ENCODE results near the gene NTPCR. TPM values are rescaled to one million over a fixed set of nuclear protein-coding genes. Genes with fewer than 3 reads are reported as not detected.

NTPCR gene
- total RNA-seq, 1 donor: 15.6 TPM

DNA sequence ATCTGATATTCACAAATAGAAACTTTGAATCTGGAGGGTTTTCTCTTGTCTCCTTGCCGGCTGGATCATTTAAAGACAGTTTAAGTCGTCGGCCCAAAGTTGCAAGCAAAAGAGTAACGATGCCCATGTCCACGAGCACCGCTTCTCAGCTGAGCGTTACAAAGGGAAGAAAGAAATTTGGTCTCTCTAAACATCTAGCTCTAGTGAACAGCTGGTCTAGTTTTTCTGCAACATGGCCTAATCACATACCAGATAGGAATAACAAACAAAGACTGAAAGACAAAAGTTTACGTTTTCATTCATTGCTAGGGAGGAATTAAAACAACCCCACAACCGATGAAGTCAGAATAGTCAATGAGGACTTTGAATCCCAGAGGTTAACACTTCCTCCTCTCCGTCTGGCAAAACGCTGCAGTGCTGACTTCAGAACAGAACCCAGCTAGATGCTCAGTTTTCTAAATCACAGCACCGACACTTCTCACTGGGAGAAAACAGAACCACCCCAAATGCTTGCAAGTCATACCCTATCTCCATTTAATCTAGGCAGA is 69.4 kb downstream of the NTPCR start:
- Histone ChIP-seq H3K27me3 (ENCODE audit: insufficient read depth, low read length) (no peaks in the 10 kb centered on the region), H3K4me1 (ENCODE audit: insufficient read depth, low read length) (no peaks in the 10 kb centered on the region), H3K79me2 (ENCODE audit: insufficient read depth, low read length) (no peaks in the 10 kb centered on the region), H3K4me3 (ENCODE audit: insufficient read depth, low read length) (no peak overlapping the region), H2AFZ (ENCODE audit: low read length) (no peak overlapping the region), H3K36me3 (ENCODE audit: insufficient read depth, low read length) (no peaks in the 10 kb centered on the region), H3K9me3 (ENCODE audit: low read depth, low read length) (no peaks in the 10 kb centered on the region), H3K27ac (ENCODE audit: low read depth, low read length) (no peak overlapping the region), H3K4me2 (ENCODE audit: insufficient read depth, low read length) (no peak overlapping the region), H4K20me1 (ENCODE audit: insufficient read depth, low read length) (no peaks in the 10 kb centered on the region)
- TF ChIP-seq, protein P1, sequence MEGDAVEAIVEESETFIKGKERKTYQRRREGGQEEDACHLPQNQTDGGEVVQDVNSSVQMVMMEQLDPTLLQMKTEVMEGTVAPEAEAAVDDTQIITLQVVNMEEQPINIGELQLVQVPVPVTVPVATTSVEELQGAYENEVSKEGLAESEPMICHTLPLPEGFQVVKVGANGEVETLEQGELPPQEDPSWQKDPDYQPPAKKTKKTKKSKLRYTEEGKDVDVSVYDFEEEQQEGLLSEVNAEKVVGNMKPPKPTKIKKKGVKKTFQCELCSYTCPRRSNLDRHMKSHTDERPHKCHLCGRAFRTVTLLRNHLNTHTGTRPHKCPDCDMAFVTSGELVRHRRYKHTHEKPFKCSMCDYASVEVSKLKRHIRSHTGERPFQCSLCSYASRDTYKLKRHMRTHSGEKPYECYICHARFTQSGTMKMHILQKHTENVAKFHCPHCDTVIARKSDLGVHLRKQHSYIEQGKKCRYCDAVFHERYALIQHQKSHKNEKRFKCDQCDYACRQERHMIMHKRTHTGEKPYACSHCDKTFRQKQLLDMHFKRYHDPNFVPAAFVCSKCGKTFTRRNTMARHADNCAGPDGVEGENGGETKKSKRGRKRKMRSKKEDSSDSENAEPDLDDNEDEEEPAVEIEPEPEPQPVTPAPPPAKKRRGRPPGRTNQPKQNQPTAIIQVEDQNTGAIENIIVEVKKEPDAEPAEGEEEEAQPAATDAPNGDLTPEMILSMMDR (IDR thresholded peaks at IDR 0.05; ENCODE audit: extremely low read depth, low read depth, low read length): no peak
- DNase-seq (ENCODE audit: insufficient read length, low spot score, missing footprints): no peak

GRCh38 chr1:233020426-233020825 is 70.0 kb downstream of the NTPCR start:
- no peaks in the 10 kb centered on the region for H3K36me3 ChIP-seq (ENCODE audit: insufficient read depth, low read length)
- H4K20me1 ChIP-seq (ENCODE audit: insufficient read depth, low read length): no peaks in the 10 kb centered on the region
- no peaks in the 10 kb centered on the region for H3K4me1 ChIP-seq (ENCODE audit: insufficient read depth, low read length)
- no peak overlapping the region for H2AFZ ChIP-seq (ENCODE audit: low read length)
- H3K4me2 ChIP-seq (ENCODE audit: insufficient read depth, low read length): no peak overlapping the region
- H3K27ac ChIP-seq (ENCODE audit: low read depth, low read length): no peak overlapping the region
- no peaks in the 10 kb centered on the region for H3K27me3 ChIP-seq (ENCODE audit: insufficient read depth, low read length)
- H3K79me2 ChIP-seq (ENCODE audit: insufficient read depth, low read length): no peaks in the 10 kb centered on the region
- peak; percentile 74 for DNase-seq (ENCODE audit: insufficient read length, low spot score, missing footprints)
- no peaks in the 10 kb centered on the region for H3K9me3 ChIP-seq (ENCODE audit: low read depth, low read length)
- no peak overlapping the region for H3K4me3 ChIP-seq (ENCODE audit: insufficient read depth, low read length)
- TF ChIP-seq, protein P1 (IDR thresholded peaks at IDR 0.05; ENCODE audit: extremely low read depth, low read depth, low read length): no peak

DNA sequence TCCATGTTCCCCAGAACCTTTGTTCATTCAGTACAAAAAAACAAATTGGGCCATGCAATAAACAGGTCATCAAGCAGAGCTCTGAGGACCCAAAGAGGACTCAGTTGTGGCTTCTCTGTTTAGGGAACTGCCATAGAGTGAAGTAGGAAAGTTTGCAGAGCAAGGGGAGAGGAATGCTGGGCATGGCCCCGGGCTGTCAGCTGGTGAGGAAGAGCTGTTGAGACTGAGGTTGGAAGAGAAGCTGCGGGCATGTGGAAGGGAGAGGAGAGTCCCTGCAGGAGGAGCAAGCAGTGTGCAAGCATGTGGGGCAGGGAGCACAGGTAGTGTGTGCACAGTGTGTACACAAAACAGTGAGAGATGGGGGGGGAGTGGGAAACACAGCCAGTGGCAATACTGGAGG is 71.8 kb downstream of the NTPCR start:
- H3K79me2 ChIP-seq (ENCODE audit: insufficient read depth, low read length): no peaks in the 10 kb centered on the region
- no peaks in the 10 kb centered on the region for H3K9me3 ChIP-seq (ENCODE audit: low read depth, low read length)
- H3K27me3 ChIP-seq (ENCODE audit: insufficient read depth, low read length): no peaks in the 10 kb centered on the region
- no peak for DNase-seq (ENCODE audit: insufficient read length, low spot score, missing footprints)
- H3K27ac ChIP-seq (ENCODE audit: low read depth, low read length): no peak overlapping the region
- H2AFZ ChIP-seq (ENCODE audit: low read length): no peak overlapping the region
- H3K4me2 ChIP-seq (ENCODE audit: insufficient read depth, low read length): no peak overlapping the region
- no peak overlapping the region for H3K4me3 ChIP-seq (ENCODE audit: insufficient read depth, low read length)
- H3K4me1 ChIP-seq (ENCODE audit: insufficient read depth, low read length): no peaks in the 10 kb centered on the region
- TF ChIP-seq, protein P1 (IDR thresholded peaks at IDR 0.05; ENCODE audit: extremely low read depth, low read depth, low read length): no peak
- no peaks in the 10 kb centered on the region for H3K36me3 ChIP-seq (ENCODE audit: insufficient read depth, low read length)
- no peaks in the 10 kb centered on the region for H4K20me1 ChIP-seq (ENCODE audit: insufficient read depth, low read length)

- Histone ChIP-seq H3K27me3 (ENCODE audit: insufficient read depth, low read length) (no peaks in the 10 kb centered on the region), H3K79me2 (ENCODE audit: insufficient read depth, low read length) (no peaks in the 10 kb centered on the region), H3K36me3 (ENCODE audit: insufficient read depth, low read length) (no peaks in the 10 kb centered on the region), H4K20me1 (ENCODE audit: insufficient read depth, low read length) (no peaks in the 10 kb centered on the region), H2AFZ (ENCODE audit: low read length) (no peak overlapping the region), H3K4me3 (ENCODE audit: insufficient read depth, low read length) (no peak overlapping the region), H3K4me1 (ENCODE audit: insufficient read depth, low read length) (no peaks in the 10 kb centered on the region), H3K27ac (ENCODE audit: low read depth, low read length) (no peak overlapping the region), H3K9me3 (ENCODE audit: low read depth, low read length) (no peaks in the 10 kb centered on the region), H3K4me2 (ENCODE audit: insufficient read depth, low read length) (no peak overlapping the region)
- TF ChIP-seq, protein P1 (IDR thresholded peaks at IDR 0.05; ENCODE audit: extremely low read depth, low read depth, low read length): no peak
- no peak for DNase-seq (ENCODE audit: insufficient read length, low spot score, missing footprints)
Observed at GRCh38 chr1:233024199-233024598, 73.8 kb downstream of the NTPCR start.

Data from osteoblast (primary cell).